ENCODE data around the gene FAM222A.

Gene FAM222A

GRCh38 chr12:109807954-109808643 lies 94.5 kb downstream of the FAM222A start:
- no peaks in the 10 kb centered on the region for H3K27me3 ChIP-seq (ENCODE audit: control insufficient read depth, insufficient read depth, low read length)
- WGBS (ENCODE audit: insufficient coverage, insufficient read length) = no CpG with 5 or more reads among the region's 12 CpGs
- no peak overlapping the region for H3K27ac ChIP-seq (ENCODE audit: low read length)
- no peaks in the 10 kb centered on the region for H3K36me3 ChIP-seq (ENCODE audit: control insufficient read depth, insufficient read depth, low read length)
- DNase-seq (ENCODE audit: low read depth, low spot score) = no peak
- no peaks in the 10 kb centered on the region for H3K4me1 ChIP-seq (ENCODE audit: control insufficient read depth, insufficient read depth, low read length)
- H3K9me3 ChIP-seq (ENCODE audit: control insufficient read depth, insufficient read depth, low read length) = no peaks in the 10 kb centered on the region
- no peak overlapping the region for H3K4me3 ChIP-seq (ENCODE audit: low read length)

- WGBS (ENCODE audit: insufficient coverage, insufficient read length) = 98% methylated on average over 3 of the region's 4 CpGs
Observed at GRCh38 chr12:109808876-109809646, 95.4 kb downstream of the FAM222A start.

GRCh38 chr12:109810954-109811623 lies 97.5 kb downstream of the FAM222A start:
- no peaks in the 10 kb centered on the region for H3K27me3 ChIP-seq (ENCODE audit: control insufficient read depth, insufficient read depth, low read length)
- DNase-seq (ENCODE audit: low read depth, low spot score) = no peak
- H3K4me3 ChIP-seq (ENCODE audit: low read length) = no peak overlapping the region
- no peaks in the 10 kb centered on the region for H3K4me1 ChIP-seq (ENCODE audit: control insufficient read depth, insufficient read depth, low read length)
- no peaks in the 10 kb centered on the region for H3K9me3 ChIP-seq (ENCODE audit: control insufficient read depth, insufficient read depth, low read length)
- H3K36me3 ChIP-seq (ENCODE audit: control insufficient read depth, insufficient read depth, low read length) = no peaks in the 10 kb centered on the region
- whole genome bisulfite sequencing (ENCODE audit: insufficient coverage, insufficient read length) = no CpG with 5 or more reads among the region's 10 CpGs
- no peak overlapping the region for H3K27ac ChIP-seq (ENCODE audit: low read length)

More at GRCh38 chr12:109808876-109809646, 95.4 kb downstream of the FAM222A start:
- H3K4me1 ChIP-seq (ENCODE audit: control insufficient read depth, insufficient read depth, low read length) = no peaks in the 10 kb centered on the region
- H3K4me3 ChIP-seq (ENCODE audit: low read length) = no peak overlapping the region
- DNase-seq (ENCODE audit: low read depth, low spot score) = no peak
- no peak overlapping the region for H3K27ac ChIP-seq (ENCODE audit: low read length)
- no peaks in the 10 kb centered on the region for H3K27me3 ChIP-seq (ENCODE audit: control insufficient read depth, insufficient read depth, low read length)
- no peaks in the 10 kb centered on the region for H3K36me3 ChIP-seq (ENCODE audit: control insufficient read depth, insufficient read depth, low read length)
- no peaks in the 10 kb centered on the region for H3K9me3 ChIP-seq (ENCODE audit: control insufficient read depth, insufficient read depth, low read length)

GRCh38 chr12:109811624-109811995 lies 98.0 kb downstream of the FAM222A start:
- Histone ChIP-seq H3K36me3 (ENCODE audit: control insufficient read depth, insufficient read depth, low read length) (no peaks in the 10 kb centered on the region), H3K27me3 (ENCODE audit: control insufficient read depth, insufficient read depth, low read length) (no peaks in the 10 kb centered on the region), H3K4me3 (ENCODE audit: low read length) (no peak overlapping the region), H3K27ac (ENCODE audit: low read length) (no peak overlapping the region), H3K4me1 (ENCODE audit: control insufficient read depth, insufficient read depth, low read length) (no peaks in the 10 kb centered on the region), H3K9me3 (ENCODE audit: control insufficient read depth, insufficient read depth, low read length) (no peaks in the 10 kb centered on the region)
- no CpG with 5 or more reads among the region's 5 CpGs for WGBS (ENCODE audit: insufficient coverage, insufficient read length)
- DNase-seq (ENCODE audit: low read depth, low spot score) = no peak

- no peaks in the 10 kb centered on the region for H3K9me3 ChIP-seq (ENCODE audit: control insufficient read depth, insufficient read depth, low read length)
- no peaks in the 10 kb centered on the region for H3K36me3 ChIP-seq (ENCODE audit: control insufficient read depth, insufficient read depth, low read length)
- WGBS (ENCODE audit: insufficient coverage, insufficient read length) = 100% methylated on average over 6 of the region's 6 CpGs
Observed at GRCh38 chr12:109813810-109814416, 100.3 kb downstream of the FAM222A start.

GRCh38 chr12:109814600-109815150 lies 101.0 kb downstream of the FAM222A start:
- Histone ChIP-seq H3K9me3 (ENCODE audit: control insufficient read depth, insufficient read depth, low read length) (no peaks in the 10 kb centered on the region), H3K4me3 (ENCODE audit: low read length) (no peak overlapping the region), H3K4me1 (ENCODE audit: control insufficient read depth, insufficient read depth, low read length) (no peaks in the 10 kb centered on the region; the same call in 1 of the 2 replicates), H3K27me3 (ENCODE audit: control insufficient read depth, insufficient read depth, low read length) (no peaks in the 10 kb centered on the region), H3K27ac (ENCODE audit: low read length) (no peak overlapping the region), H3K36me3 (ENCODE audit: control insufficient read depth, insufficient read depth, low read length) (no peaks in the 10 kb centered on the region)
- WGBS (ENCODE audit: insufficient coverage, insufficient read length) = no CpG with 5 or more reads among the region's 20 CpGs
- no peak for DNase-seq (ENCODE audit: low read depth, low spot score)

More at GRCh38 chr12:109813810-109814416, 100.3 kb downstream of the FAM222A start:
- no peak for DNase-seq (ENCODE audit: low read depth, low spot score)
- Histone ChIP-seq H3K27ac (ENCODE audit: low read length) (no peak overlapping the region), H3K4me1 (ENCODE audit: control insufficient read depth, insufficient read depth, low read length) (no peaks in the 10 kb centered on the region), H3K4me3 (ENCODE audit: low read length) (no peak overlapping the region), H3K27me3 (ENCODE audit: control insufficient read depth, insufficient read depth, low read length) (no peaks in the 10 kb centered on the region)

GRCh38 chr12:109815225-109815624 lies 101.6 kb downstream of the FAM222A start:
- Histone ChIP-seq H3K27ac (ENCODE audit: low read length) (no peak overlapping the region), H3K4me3 (ENCODE audit: low read length) (no peak overlapping the region), H3K9me3 (ENCODE audit: control insufficient read depth, insufficient read depth, low read length) (no peaks in the 10 kb centered on the region), H3K36me3 (ENCODE audit: control insufficient read depth, insufficient read depth, low read length) (no peaks in the 10 kb centered on the region), H3K4me1 (ENCODE audit: control insufficient read depth, insufficient read depth, low read length) (no peaks in the 10 kb centered on the region; the same call in 1 of the 2 replicates), H3K27me3 (ENCODE audit: control insufficient read depth, insufficient read depth, low read length) (no peaks in the 10 kb centered on the region)
- DNase-seq (ENCODE audit: low read depth, low spot score) = no peak
- WGBS (ENCODE audit: insufficient coverage, insufficient read length) = no CpG with 5 or more reads among the region's 4 CpGs

- Histone ChIP-seq H3K27me3 (ENCODE audit: control insufficient read depth, insufficient read depth, low read length) (no peaks in the 10 kb centered on the region), H3K27ac (ENCODE audit: low read length) (no peak overlapping the region), H3K36me3 (ENCODE audit: control insufficient read depth, insufficient read depth, low read length) (no peaks in the 10 kb centered on the region), H3K9me3 (ENCODE audit: control insufficient read depth, insufficient read depth, low read length) (no peaks in the 10 kb centered on the region), H3K4me3 (ENCODE audit: low read length) (no peak overlapping the region), H3K4me1 (ENCODE audit: control insufficient read depth, insufficient read depth, low read length) (no peaks in the 10 kb centered on the region; the same call in 1 of the 2 replicates)
- no peak for DNase-seq (ENCODE audit: low read depth, low spot score)
- WGBS (ENCODE audit: insufficient coverage, insufficient read length) = no CpG with 5 or more reads among the region's 10 CpGs
Observed at GRCh38 chr12:109815757-109816617, 102.4 kb downstream of the FAM222A start.

- WGBS (ENCODE audit: insufficient coverage, insufficient read length) = no CpG with 5 or more reads among the region's 7 CpGs
Observed at GRCh38 chr12:109816870-109817269, 103.2 kb downstream of the FAM222A start.

More at GRCh38 chr12:109816870-109817269, 103.2 kb downstream of the FAM222A start:
- no peak for DNase-seq (ENCODE audit: low read depth, low spot score)
- Histone ChIP-seq H3K9me3 (ENCODE audit: control insufficient read depth, insufficient read depth, low read length) (no peaks in the 10 kb centered on the region), H3K36me3 (ENCODE audit: control insufficient read depth, insufficient read depth, low read length) (no peaks in the 10 kb centered on the region), H3K4me3 (ENCODE audit: low read length) (no peak overlapping the region), H3K27ac (ENCODE audit: low read length) (no peak overlapping the region), H3K4me1 (ENCODE audit: control insufficient read depth, insufficient read depth, low read length) (no peaks in the 10 kb centered on the region; the same call in 1 of the 2 replicates), H3K27me3 (ENCODE audit: control insufficient read depth, insufficient read depth, low read length) (no peaks in the 10 kb centered on the region)
